Measurements from ENCODE around the gene MIP. TPM values are rescaled to one million over a fixed set of nuclear protein-coding genes. Genes with fewer than 3 reads are reported as not detected.
A peak's percentile ranks its signal among the peaks of the same experiment; 100 is the strongest.

The MIP gene
- total RNA-seq, 1 donor from 2014 or later, result not detected

GRCh38 chr12:56488041-56488955 lies 33.8 kb upstream of the MIP start, which contains the start of gene GLS2:
GLS2 (minus strand) TSS chr12:56488161; CDS start chr12:56488118, 43 bp downstream.
- H3K4me3 ChIP-seq (ENCODE audit: low read depth, low read length), result peak within 1 kb of the TSS; percentile 49
- H3K27me3 ChIP-seq (ENCODE audit: control insufficient read depth, insufficient read depth, low read length), result peaks cover 19% of the 10 kb centered on the region
- TF ChIP-seq CTCF (IDR thresholded peaks at IDR 0.05; ENCODE audit: insufficient read depth, low read length, poor library complexity, severe bottlenecking), result no peak
- DNase-seq (ENCODE audit: low read depth), result peak; percentile 43
- H3K36me3 ChIP-seq (ENCODE audit: control insufficient read depth, insufficient read depth, low read length), result no peaks in the 10 kb centered on the region

GRCh38 chr12:56487448-56488040 lies 33.1 kb upstream of the MIP start:
- no peak for DNase-seq (ENCODE audit: low read depth)
- H3K4me3 ChIP-seq (ENCODE audit: low read depth, low read length), result peak overlapping the region; percentile 49

GRCh38 chr12:56486694-56487093 lies 32.2 kb upstream of the MIP start:
- H3K4me3 ChIP-seq (ENCODE audit: low read depth, low read length), result no peak overlapping the region
- DNase-seq (ENCODE audit: low read depth), result no peak
- TF ChIP-seq CTCF (IDR thresholded peaks at IDR 0.05; ENCODE audit: insufficient read depth, low read length, poor library complexity, severe bottlenecking), result no peak
- no peaks in the 10 kb centered on the region for H3K36me3 ChIP-seq (ENCODE audit: control insufficient read depth, insufficient read depth, low read length)
- H3K27me3 ChIP-seq (ENCODE audit: control insufficient read depth, insufficient read depth, low read length), result peaks cover 19% of the 10 kb centered on the region

More at GRCh38 chr12:56487448-56488040, 33.1 kb upstream of the MIP start:
- no peaks in the 10 kb centered on the region for H3K36me3 ChIP-seq (ENCODE audit: control insufficient read depth, insufficient read depth, low read length)
- H3K27me3 ChIP-seq (ENCODE audit: control insufficient read depth, insufficient read depth, low read length), result peaks cover 19% of the 10 kb centered on the region
- TF ChIP-seq CTCF (IDR thresholded peaks at IDR 0.05; ENCODE audit: insufficient read depth, low read length, poor library complexity, severe bottlenecking), result no peak

- Histone ChIP-seq H3K4me3 (ENCODE audit: low read depth, low read length) (no peak overlapping the region), H3K36me3 (ENCODE audit: control insufficient read depth, insufficient read depth, low read length) (no peaks in the 10 kb centered on the region), H3K27me3 (ENCODE audit: control insufficient read depth, insufficient read depth, low read length) (peaks cover 16% of the 10 kb centered on the region)
- TF ChIP-seq CTCF (IDR thresholded peaks at IDR 0.05; ENCODE audit: insufficient read depth, low read length, poor library complexity, severe bottlenecking), result no peak
- no peak for DNase-seq (ENCODE audit: low read depth)
Observed at GRCh38 chr12:56484566-56484965, 30.1 kb upstream of the MIP start.

GRCh38 chr12:56479625-56480024 lies 25.2 kb upstream of the MIP start:
- Histone ChIP-seq H3K27me3 (ENCODE audit: control insufficient read depth, insufficient read depth, low read length) (no peaks in the 10 kb centered on the region), H3K4me3 (ENCODE audit: low read depth, low read length) (no peak overlapping the region), H3K36me3 (ENCODE audit: control insufficient read depth, insufficient read depth, low read length) (no peaks in the 10 kb centered on the region)
- no peak for DNase-seq (ENCODE audit: low read depth)
- no peak for TF ChIP-seq CTCF (IDR thresholded peaks at IDR 0.05; ENCODE audit: insufficient read depth, low read length, poor library complexity, severe bottlenecking)
